Stimulated activated CD4-positive, alpha-beta T cell treated with anti-CD3 and anti-CD28 coated beads, Interleukin-12 subunit alpha, Interleukin-12 subunit beta, amount 100 ng/mL, for 4 hours (primary cell): Measurements from ENCODE around the gene KRT7.
"Not testable (repeated sequence)": the region's sequence is repeated elsewhere in the genome, so short reads cannot be mapped to it uniquely, and the experiment has no call there.

ENCODE experiments used
- DNase-seq: peaks from one replicate; pipeline ENCODE4 v3.0.0-alpha.2; 2020

Gene KRT7

GRCh38 chr12:52245962-52246569, 13.0 kb downstream of the KRT7 start:
- no peak for DNase-seq

- DNase-seq = no peak
These were observed 13.9 kb downstream of the KRT7 start for GRCh38 chr12:52246720-52247621.

- no peak for DNase-seq
These were observed 14.8 kb downstream of the KRT7 start for GRCh38 chr12:52247622-52248540.

GRCh38 chr12:52248541-52249461, 15.8 kb downstream of the KRT7 start:
- no peak for DNase-seq

- DNase-seq = no peak
These were observed 16.5 kb downstream of the KRT7 start for GRCh38 chr12:52249511-52250047.

- DNase-seq = no peak
These were observed 17.3 kb downstream of the KRT7 start for GRCh38 chr12:52250048-52250990.

GRCh38 chr12:52251367-52252051, 18.5 kb downstream of the KRT7 start:
- no peak for DNase-seq

GRCh38 chr12:52252175-52252615, 19.2 kb downstream of the KRT7 start:
- not testable (repeated sequence) for DNase-seq

GRCh38 chr12:52252728-52253343, 19.8 kb downstream of the KRT7 start:
- DNase-seq = no peak

GRCh38 chr12:52253391-52254179, 20.5 kb downstream of the KRT7 start:
- no peak for DNase-seq

GRCh38 chr12:52254180-52254964, 21.3 kb downstream of the KRT7 start:
- no peak for DNase-seq

GRCh38 chr12:52254965-52255751, 22.1 kb downstream of the KRT7 start:
- no peak for DNase-seq

GRCh38 chr12:52255926-52256583, 23.0 kb downstream of the KRT7 start:
- no peak for DNase-seq

- no peak for DNase-seq
These were observed 23.5 kb downstream of the KRT7 start for GRCh38 chr12:52256584-52256935.

GRCh38 chr12:52257074-52257551, 24.1 kb downstream of the KRT7 start:
- no peak for DNase-seq

- DNase-seq = not testable (repeated sequence)
These were observed 24.9 kb downstream of the KRT7 start for GRCh38 chr12:52257922-52258321.
